ENCODE measurements around the gene MCRIP2.
"Not testable (repeated sequence)": the region's sequence is repeated elsewhere in the genome, so short reads cannot be mapped to it uniquely, and the experiment has no call there.

MCRIP2 gene

GRCh38 chr16:595094-595528 is 46.5 kb upstream of the MCRIP2 start:
- no peak for TF ChIP-seq CTCF (IDR thresholded peaks at IDR 0.05; ENCODE audit: low read depth, low read length, missing control alignments)
- H3K4me3 ChIP-seq (ENCODE audit: low read depth, low read length): no peak overlapping the region
- no peak for DNase-seq
- H3K36me3 ChIP-seq (replicated peaks): no peaks in the 10 kb centered on the region
- no peak overlapping the region for H3K27ac ChIP-seq
- no peaks in the 10 kb centered on the region for H3K27me3 ChIP-seq (replicated peaks)
- in situ Hi-C loops (cut with HindIII; ENCODE audit: low pct_ligation_motif_present, low sequenced_read_pairs): no loop called here

- Histone ChIP-seq H3K4me3 (ENCODE audit: low read depth, low read length) (no peak overlapping the region), H3K27ac (no peak overlapping the region), H3K36me3 (replicated peaks) (no peaks in the 10 kb centered on the region), H3K27me3 (replicated peaks) (no peaks in the 10 kb centered on the region)
- DNase-seq: no peak
- TF ChIP-seq CTCF (IDR thresholded peaks at IDR 0.05; ENCODE audit: low read depth, low read length, missing control alignments): no peak
- in situ Hi-C loops (cut with HindIII; ENCODE audit: low pct_ligation_motif_present, low sequenced_read_pairs): no loop called here
Observed at GRCh38 chr16:595942-596735, 45.5 kb upstream of the MCRIP2 start.

- no peaks in the 10 kb centered on the region for H3K27me3 ChIP-seq (replicated peaks)
- in situ Hi-C loops (cut with HindIII; ENCODE audit: low pct_ligation_motif_present, low sequenced_read_pairs): no loop called here
- H3K36me3 ChIP-seq (replicated peaks): no peaks in the 10 kb centered on the region
- DNase-seq: no peak
- no peak overlapping the region for H3K27ac ChIP-seq
- no peak overlapping the region for H3K4me3 ChIP-seq (ENCODE audit: low read depth, low read length)
- TF ChIP-seq CTCF (IDR thresholded peaks at IDR 0.05; ENCODE audit: low read depth, low read length, missing control alignments): no peak
Observed at GRCh38 chr16:596736-597060, 44.9 kb upstream of the MCRIP2 start.

GRCh38 chr16:597655-598054 is 44.0 kb upstream of the MCRIP2 start:
- H3K27ac ChIP-seq; H3K36me3 ChIP-seq (replicated peaks); in situ Hi-C loops (cut with HindIII; ENCODE audit: low pct_ligation_motif_present, low sequenced_read_pairs); H3K4me3 ChIP-seq (ENCODE audit: low read depth, low read length); H3K27me3 ChIP-seq (replicated peaks); DNase-seq: not testable (repeated sequence)

- TF ChIP-seq CTCF (IDR thresholded peaks at IDR 0.05; ENCODE audit: low read depth, low read length, missing control alignments): no peak
- H3K27me3 ChIP-seq (replicated peaks): no peaks in the 10 kb centered on the region
- H3K27ac ChIP-seq: no peak overlapping the region
- DNase-seq: no peak
- H3K4me3 ChIP-seq (ENCODE audit: low read depth, low read length): no peak overlapping the region
- H3K36me3 ChIP-seq (replicated peaks): no peaks in the 10 kb centered on the region
- in situ Hi-C loops (cut with HindIII; ENCODE audit: low pct_ligation_motif_present, low sequenced_read_pairs): no loop called here
Observed at GRCh38 chr16:598823-599739, 42.5 kb upstream of the MCRIP2 start.

- Histone ChIP-seq H3K27me3 (replicated peaks) (no peaks in the 10 kb centered on the region), H3K36me3 (replicated peaks) (no peaks in the 10 kb centered on the region), H3K27ac (no peak overlapping the region), H3K4me3 (ENCODE audit: low read depth, low read length) (no peak overlapping the region)
- in situ Hi-C loops (cut with HindIII; ENCODE audit: low pct_ligation_motif_present, low sequenced_read_pairs): no loop called here
- DNase-seq: no peak
- peak; percentile 55 for TF ChIP-seq CTCF (IDR thresholded peaks at IDR 0.05; ENCODE audit: low read depth, low read length, missing control alignments)
Observed at GRCh38 chr16:600781-601180, 40.8 kb upstream of the MCRIP2 start.
